Nephron progenitor cell (in vitro differentiated cells): ENCODE measurements around the gene ALPI.
A peak's percentile ranks its signal among the peaks of the same experiment; 100 is the strongest.

Experiments used
- DNase-seq: peaks from one replicate; pipeline ENCODE4 v3.0.0; 2021
- H3K27ac Mint-ChIP-seq: 2 replicates; pipeline ENCODE4 v1.8.0; 2021; ENCODE audit warnings: mild to moderate bottlenecking, moderate library complexity, mixed read lengths
- H3K27me3 Mint-ChIP-seq: 2 replicates; pipeline ENCODE4 v1.8.0; 2021; ENCODE audit warnings: mild to moderate bottlenecking, low read depth, mixed read lengths; ENCODE audit not compliant: poor library complexity
- H3K36me3 Mint-ChIP-seq: 2 replicates; pipeline ENCODE4 v1.8.0; 2021; ENCODE audit warnings: low read depth, mixed read lengths
- H3K4me1 Mint-ChIP-seq: 2 replicates; pipeline ENCODE4 v1.8.0; 2021; ENCODE audit warnings: mixed read lengths
- H3K4me3 Mint-ChIP-seq: 2 replicates; pipeline ENCODE4 v1.8.0; 2021; ENCODE audit warnings: mild to moderate bottlenecking, moderate library complexity, mixed read lengths
- H3K9me3 Mint-ChIP-seq: 2 replicates; pipeline ENCODE4 v1.8.0; 2021; ENCODE audit warnings: mild to moderate bottlenecking, moderate library complexity, mixed read lengths
- CTCF ChIP-seq: fragments of 200-600 bp; sonication (generic); IDR thresholded peaks from 2 replicates; pipeline ENCODE4 v1.5.0; 2021; ENCODE audit warnings: antibody characterized with exemption

ALPI gene

DNA sequence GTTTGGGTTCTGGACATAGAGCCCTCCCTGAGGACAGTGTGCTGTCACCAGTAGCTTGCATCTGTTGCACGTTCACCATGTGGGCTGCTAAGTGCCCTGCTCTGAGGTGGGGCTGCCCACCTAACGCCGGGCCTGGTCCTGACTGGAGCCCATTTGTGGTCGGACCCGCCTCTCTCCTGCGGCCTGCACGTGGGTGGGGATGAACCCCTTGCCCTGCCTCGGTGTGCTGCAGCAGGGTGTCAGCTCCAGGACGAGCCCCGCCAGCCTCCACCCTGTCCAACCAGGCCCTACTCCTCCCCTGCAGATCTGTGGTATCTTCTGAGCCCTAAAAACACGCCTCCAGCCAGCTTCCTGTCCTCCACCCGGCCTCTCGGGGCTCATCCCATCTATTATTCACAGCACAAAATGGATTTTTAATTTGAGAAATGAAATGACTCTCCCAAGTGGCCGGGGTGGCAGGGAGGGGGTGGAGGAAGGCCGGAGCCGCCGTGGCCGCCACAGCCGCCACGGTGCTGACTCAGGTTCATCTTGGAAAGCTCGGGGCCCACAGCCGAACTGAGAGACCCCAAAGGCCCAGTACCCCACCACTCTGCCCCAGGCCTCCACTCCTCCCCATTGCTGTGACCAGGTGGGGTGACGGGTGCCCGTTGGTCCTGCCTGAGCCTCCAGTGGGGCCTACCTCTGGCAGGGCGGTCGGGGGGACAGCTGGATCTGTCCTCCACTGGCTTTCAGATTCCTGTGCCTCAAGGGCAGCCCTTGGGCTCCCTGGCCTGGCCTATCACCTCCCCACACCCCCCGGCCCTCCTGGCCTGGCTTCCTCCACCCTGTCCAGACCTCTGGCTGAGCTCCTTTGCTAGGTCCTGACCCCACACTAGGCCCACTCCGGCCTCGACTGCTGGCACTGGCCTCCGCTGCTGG, 34.5 kb downstream of the ALPI start:
- H3K4me1 Mint-ChIP-seq: peaks cover 50% of the 10 kb centered on the region
- no peaks in the 10 kb centered on the region for H3K9me3 Mint-ChIP-seq
- H3K4me3 Mint-ChIP-seq: no peak overlapping the region
- H3K27ac Mint-ChIP-seq: no peak overlapping the region
- H3K27me3 Mint-ChIP-seq: peaks cover 70% of the 10 kb centered on the region
- DNase-seq: no peak
- no peak for TF ChIP-seq CTCF
- H3K36me3 Mint-ChIP-seq: no peaks in the 10 kb centered on the region

DNA sequence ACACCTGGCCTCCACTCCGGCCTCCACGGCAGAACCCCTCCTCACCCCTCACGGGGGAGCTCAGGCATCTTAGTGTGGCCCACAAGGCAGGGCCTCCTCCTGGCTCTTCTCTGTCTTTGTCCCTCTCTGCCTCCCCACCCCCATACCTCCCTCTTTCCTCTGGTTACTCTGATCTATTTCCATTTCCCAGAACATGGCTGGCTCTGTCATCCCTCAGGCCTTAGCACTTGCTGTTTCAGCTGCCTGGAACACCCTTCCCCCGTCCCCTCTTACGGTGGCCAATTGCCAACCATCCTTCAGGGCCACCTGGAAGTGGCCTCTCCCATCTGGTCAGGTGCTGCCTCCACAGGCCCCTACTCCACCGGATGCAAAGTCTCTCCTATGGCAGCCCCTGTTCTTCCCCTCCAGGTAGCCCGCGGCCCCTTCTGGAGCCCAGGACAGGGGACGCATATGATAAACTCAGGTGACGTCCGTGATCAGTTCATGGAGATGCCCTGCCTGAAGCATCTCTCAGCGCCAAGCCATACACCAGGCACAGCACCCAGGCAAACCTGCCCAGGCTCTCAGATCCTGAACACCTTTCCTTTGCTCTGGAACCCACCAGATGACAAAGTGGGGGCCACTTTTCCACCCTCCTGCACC, 35.3 kb downstream of the ALPI start:
- Mint-ChIP-seq H3K36me3 (no peaks in the 10 kb centered on the region), H3K27me3 (peaks cover 65% of the 10 kb centered on the region), H3K9me3 (no peaks in the 10 kb centered on the region), H3K4me3 (no peak overlapping the region), H3K4me1 (peaks cover 49% of the 10 kb centered on the region), H3K27ac (no peak overlapping the region)
- no peak for DNase-seq
- TF ChIP-seq CTCF: no peak

DNA sequence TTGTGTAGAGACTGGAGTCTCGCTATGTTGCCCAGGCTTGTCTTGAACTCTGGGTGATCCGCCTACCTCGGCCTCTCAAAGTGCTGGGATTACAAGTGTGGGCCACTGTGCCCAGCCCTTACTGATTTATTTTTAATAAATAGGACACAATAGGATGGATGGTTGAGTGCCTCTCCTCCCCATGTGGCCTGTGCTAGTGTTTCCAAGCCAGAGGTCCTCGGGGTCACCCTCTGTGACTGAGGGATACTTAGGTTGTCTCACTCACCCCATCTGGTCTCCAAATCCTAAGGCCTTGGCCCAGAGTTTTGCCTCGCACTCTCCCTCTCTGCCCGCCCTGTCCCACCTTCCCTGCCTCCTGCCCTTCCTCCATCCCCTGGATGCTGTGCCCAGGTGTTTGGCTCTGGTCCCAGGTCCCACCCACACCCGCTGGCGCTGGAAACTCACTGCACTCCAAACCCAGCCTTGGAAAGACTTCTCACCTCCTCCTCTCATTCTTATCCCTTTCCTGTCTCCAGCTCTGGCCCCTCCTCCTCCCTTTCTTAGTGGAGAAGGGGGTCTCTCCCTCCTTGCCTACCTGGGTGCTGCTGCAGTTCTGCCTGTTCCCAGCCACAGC, 36.4 kb downstream of the ALPI start:
- TF ChIP-seq CTCF: no peak
- no peak for DNase-seq
- Mint-ChIP-seq H3K36me3 (no peaks in the 10 kb centered on the region), H3K4me1 (peaks cover 54% of the 10 kb centered on the region), H3K27ac (peak overlapping the region; percentile 34), H3K27me3 (peaks cover 57% of the 10 kb centered on the region), H3K9me3 (no peaks in the 10 kb centered on the region), H3K4me3 (no peak overlapping the region)

DNA sequence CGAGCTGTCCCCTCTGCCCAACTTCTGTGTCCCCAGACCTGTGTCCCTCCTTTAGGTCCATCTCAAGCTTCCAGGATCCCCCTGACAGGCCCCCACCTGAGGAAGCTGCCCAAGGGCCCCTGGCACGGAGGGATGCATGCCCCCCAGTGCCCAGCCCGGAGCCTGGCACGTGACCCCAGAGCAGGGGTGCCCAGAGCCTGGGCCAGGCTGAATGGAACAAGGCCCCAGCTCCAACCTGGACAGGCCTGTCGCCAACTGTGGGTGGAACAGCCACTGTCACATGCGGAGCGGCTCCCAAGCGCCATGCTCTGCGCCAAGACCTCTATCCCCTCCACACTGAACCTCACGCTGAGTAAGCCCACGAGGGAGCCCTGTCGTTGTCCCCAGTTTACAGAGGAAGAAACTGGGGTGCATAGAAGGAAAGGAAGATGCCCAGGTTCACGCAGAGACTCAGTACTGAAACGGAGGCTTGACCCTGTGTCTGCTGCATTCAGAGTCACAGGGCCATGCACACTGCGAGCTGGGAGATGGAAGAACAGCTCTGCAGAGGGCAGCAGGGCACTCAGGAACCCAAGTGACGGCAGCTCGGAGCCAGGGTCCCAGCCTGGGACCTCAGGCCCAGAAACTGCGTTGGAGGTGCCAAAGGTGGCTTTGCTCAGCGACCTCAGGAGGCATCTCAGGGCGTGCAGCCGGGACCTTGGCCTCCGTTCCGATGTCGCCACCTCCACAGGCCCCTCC, 37.2 kb downstream of the ALPI start:
- no peaks in the 10 kb centered on the region for H3K9me3 Mint-ChIP-seq
- H3K27ac Mint-ChIP-seq: peak overlapping the region; percentile 34
- peaks cover 59% of the 10 kb centered on the region for H3K27me3 Mint-ChIP-seq
- no peaks in the 10 kb centered on the region for H3K36me3 Mint-ChIP-seq
- H3K4me3 Mint-ChIP-seq: no peak overlapping the region
- TF ChIP-seq CTCF: no peak
- no peak for DNase-seq
- peaks cover 61% of the 10 kb centered on the region for H3K4me1 Mint-ChIP-seq

GRCh38 chr2:232493701-232494474, 37.9 kb downstream of the ALPI start:
- H3K27ac Mint-ChIP-seq: no peak overlapping the region
- H3K27me3 Mint-ChIP-seq: peaks cover 57% of the 10 kb centered on the region
- TF ChIP-seq CTCF: no peak
- no peaks in the 10 kb centered on the region for H3K9me3 Mint-ChIP-seq
- DNase-seq: no peak
- H3K4me1 Mint-ChIP-seq: peaks cover 64% of the 10 kb centered on the region
- H3K4me3 Mint-ChIP-seq: no peak overlapping the region
- no peaks in the 10 kb centered on the region for H3K36me3 Mint-ChIP-seq
